ENCODE results near the gene A2M. TPM values are rescaled to one million over a fixed set of nuclear protein-coding genes. Genes with fewer than 3 reads are reported as not detected.

Gene A2M
- total and polyA plus RNA-seq, 2 of the 13 experiments (the other 11 are each of a cell fraction or from before 2014, with no cell fraction given): 2,807 to 6,551 TPM

GRCh38 chr12:9064201-9064814 lies 51.4 kb downstream of the A2M start (continued):
- TF ChIP-seq, protein P1, sequence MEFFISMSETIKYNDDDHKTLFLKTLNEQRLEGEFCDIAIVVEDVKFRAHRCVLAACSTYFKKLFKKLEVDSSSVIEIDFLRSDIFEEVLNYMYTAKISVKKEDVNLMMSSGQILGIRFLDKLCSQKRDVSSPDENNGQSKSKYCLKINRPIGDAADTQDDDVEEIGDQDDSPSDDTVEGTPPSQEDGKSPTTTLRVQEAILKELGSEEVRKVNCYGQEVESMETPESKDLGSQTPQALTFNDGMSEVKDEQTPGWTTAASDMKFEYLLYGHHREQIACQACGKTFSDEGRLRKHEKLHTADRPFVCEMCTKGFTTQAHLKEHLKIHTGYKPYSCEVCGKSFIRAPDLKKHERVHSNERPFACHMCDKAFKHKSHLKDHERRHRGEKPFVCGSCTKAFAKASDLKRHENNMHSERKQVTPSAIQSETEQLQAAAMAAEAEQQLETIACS (CRISPR knock-in tag; IDR thresholded peaks at IDR 0.05): no peak
- TF ChIP-seq ZNF350 (CRISPR knock-in tag; IDR thresholded peaks at IDR 0.05; ENCODE audit: borderline replicate concordance, low read depth): no peak; the same call in 1 of the 2 replicates
- TF ChIP-seq IRX3 (CRISPR knock-in tag; IDR thresholded peaks at IDR 0.05; ENCODE audit: borderline replicate concordance, low read depth): 0 out of 2 replicates have a peak, but pooled peaks have one; percentile 28
- TF ChIP-seq ZFP37 (CRISPR knock-in tag; IDR thresholded peaks at IDR 0.05; ENCODE audit: borderline replicate concordance): no peak
- TF ChIP-seq, protein P2, sequence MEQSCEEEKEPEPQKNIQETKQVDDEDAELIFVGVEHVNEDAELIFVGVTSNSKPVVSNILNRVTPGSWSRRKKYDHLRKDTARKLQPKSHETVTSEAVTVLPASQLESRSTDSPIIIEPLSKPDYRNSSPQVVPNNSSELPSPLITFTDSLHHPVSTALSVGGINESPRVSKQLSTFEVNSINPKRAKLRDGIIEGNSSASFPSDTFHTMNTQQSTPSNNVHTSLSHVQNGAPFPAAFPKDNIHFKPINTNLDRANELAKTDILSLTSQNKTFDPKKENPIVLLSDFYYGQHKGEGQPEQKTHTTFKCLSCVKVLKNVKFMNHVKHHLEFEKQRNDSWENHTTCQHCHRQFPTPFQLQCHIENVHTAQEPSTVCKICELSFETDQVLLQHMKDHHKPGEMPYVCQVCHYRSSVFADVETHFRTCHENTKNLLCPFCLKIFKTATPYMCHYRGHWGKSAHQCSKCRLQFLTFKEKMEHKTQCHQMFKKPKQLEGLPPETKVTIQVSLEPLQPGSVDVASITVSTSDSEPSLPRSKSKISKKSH (CRISPR knock-in tag; IDR thresholded peaks at IDR 0.05; ENCODE audit: borderline replicate concordance): 0 out of 2 replicates have a peak, but pooled peaks have one; percentile 41
- no peak for TF ChIP-seq MTERF4 (CRISPR knock-in tag; IDR thresholded peaks at IDR 0.05)
- no peak for TF ChIP-seq ZNF775 (CRISPR knock-in tag; IDR thresholded peaks at IDR 0.05; ENCODE audit: borderline replicate concordance)
- TF ChIP-seq STAT5B (CRISPR knock-in tag; IDR thresholded peaks at IDR 0.05): no peak
- peak; percentile 54; the same call in 1 of the 2 replicates for TF ChIP-seq ESRRA (CRISPR knock-in tag; IDR thresholded peaks at IDR 0.05; ENCODE audit: low read depth)
- TF ChIP-seq ZNF468 (CRISPR knock-in tag; IDR thresholded peaks at IDR 0.05): no peak
- no peak for TF ChIP-seq SMAD9 (CRISPR knock-in tag; IDR thresholded peaks at IDR 0.05)
- peak; percentile 57; the same call in 1 of the 2 replicates for TF ChIP-seq ZFP41 (CRISPR knock-in tag; IDR thresholded peaks at IDR 0.05; ENCODE audit: borderline replicate concordance)
- TF ChIP-seq GTF3A (CRISPR knock-in tag; conservative IDR thresholded peaks at IDR 0.05): no peak
- no peak for TF ChIP-seq PBX3 (CRISPR knock-in tag; IDR thresholded peaks at IDR 0.05; ENCODE audit: borderline replicate concordance)
- TF ChIP-seq, protein P3, sequence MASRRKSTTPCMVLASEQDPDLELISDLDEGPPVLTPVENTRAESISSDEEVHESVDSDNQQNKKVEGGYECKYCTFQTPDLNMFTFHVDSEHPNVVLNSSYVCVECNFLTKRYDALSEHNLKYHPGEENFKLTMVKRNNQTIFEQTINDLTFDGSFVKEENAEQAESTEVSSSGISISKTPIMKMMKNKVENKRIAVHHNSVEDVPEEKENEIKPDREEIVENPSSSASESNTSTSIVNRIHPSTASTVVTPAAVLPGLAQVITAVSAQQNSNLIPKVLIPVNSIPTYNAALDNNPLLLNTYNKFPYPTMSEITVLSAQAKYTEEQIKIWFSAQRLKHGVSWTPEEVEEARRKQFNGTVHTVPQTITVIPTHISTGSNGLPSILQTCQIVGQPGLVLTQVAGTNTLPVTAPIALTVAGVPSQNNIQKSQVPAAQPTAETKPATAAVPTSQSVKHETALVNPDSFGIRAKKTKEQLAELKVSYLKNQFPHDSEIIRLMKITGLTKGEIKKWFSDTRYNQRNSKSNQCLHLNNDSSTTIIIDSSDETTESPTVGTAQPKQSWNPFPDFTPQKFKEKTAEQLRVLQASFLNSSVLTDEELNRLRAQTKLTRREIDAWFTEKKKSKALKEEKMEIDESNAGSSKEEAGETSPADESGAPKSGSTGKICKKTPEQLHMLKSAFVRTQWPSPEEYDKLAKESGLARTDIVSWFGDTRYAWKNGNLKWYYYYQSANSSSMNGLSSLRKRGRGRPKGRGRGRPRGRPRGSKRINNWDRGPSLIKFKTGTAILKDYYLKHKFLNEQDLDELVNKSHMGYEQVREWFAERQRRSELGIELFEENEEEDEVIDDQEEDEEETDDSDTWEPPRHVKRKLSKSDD (CRISPR knock-in tag; IDR thresholded peaks at IDR 0.05; ENCODE audit: low read depth): 0 out of 2 replicates have a peak, but pooled peaks have one; percentile 42
- peak; percentile 18; the same call in 1 of the 2 replicates for TF ChIP-seq KLF6 (CRISPR knock-in tag; IDR thresholded peaks at IDR 0.05)
- 0 out of 2 replicates have a peak, but pooled peaks have one; percentile 43 for TF ChIP-seq ZNF329 (CRISPR knock-in tag; IDR thresholded peaks at IDR 0.05; ENCODE audit: low read depth)
- TF ChIP-seq U2AF1 (optimal IDR thresholded peaks at IDR 0.05; ENCODE audit: low read depth, low read length): peak; percentile 85
- TF ChIP-seq NCOA1 (CRISPR knock-in tag; IDR thresholded peaks at IDR 0.05): 0 out of 2 replicates have a peak, but pooled peaks have one; percentile 41
- no peak for TF ChIP-seq GABPB1 (CRISPR knock-in tag; IDR thresholded peaks at IDR 0.05)
- TF ChIP-seq TBX2 (CRISPR knock-in tag; IDR thresholded peaks at IDR 0.05; ENCODE audit: borderline replicate concordance): peak; percentile 85

Measured in HepG2 (cell line).